Left lung (tissue), 10 donors: Measurements from ENCODE around the gene DACT1. TPM values are rescaled to one million over a fixed set of nuclear protein-coding genes. Genes with fewer than 3 reads are reported as not detected.

Experiments used
- ATAC-seq: fragments of 200-7000 bp; cut with Tn5 transposase; one replicate; pipeline ENCODE4 v1.9.1; 2020; ENCODE audit warnings: moderate library complexity
- DNase-seq, 4 donors: peaks; one replicate each; pipeline ENCODE4 v3.0.0-alpha.2; 2013 to 2020
- H3K27ac ChIP-seq, 2 donors: fragments of 200-600 bp; sonication (generic) in 1 of 2; one replicate each; pipeline versions ENCODE4 v1.5.0 to v1.8.0; 2020 to 2021
- H3K27me3 ChIP-seq, 2 donors: fragments of 200-600 bp; sonication (generic) in 1 of 2; one replicate each; pipeline versions ENCODE4 v1.5.0 to v1.8.0; 2020 to 2021
- H3K36me3 ChIP-seq, 2 donors: fragments of 200-600 bp; sonication (generic) in 1 of 2; one replicate each; pipeline versions ENCODE4 v1.5.0 to v1.8.0; 2020 to 2021
- H3K4me1 ChIP-seq, 2 donors: fragments of 200-600 bp; one replicate each; pipeline ENCODE4 v1.8.0; 2021
- H3K4me3 ChIP-seq, 2 donors: fragments of 200-600 bp; sonication (generic) in 1 of 2; one replicate each; pipeline versions ENCODE4 v1.5.0 to v1.8.0; 2020 to 2021; ENCODE audit warnings: mild to moderate bottlenecking in 1 of 2
- H3K9me3 ChIP-seq, 2 donors: fragments of 200-600 bp; sonication (generic) in 1 of 2; one replicate each; pipeline versions ENCODE4 v1.5.0 to v1.8.0; 2020 to 2021
- CTCF ChIP-seq, 2 donors: fragments of 200-600 bp; sonication (generic) in 1 of 2; IDR thresholded peaks; one replicate each; pipeline versions ENCODE4 v1.5.0 to v1.8.0; 2021; ENCODE audit warnings: antibody characterized with exemption in 2 of 2
- intact Hi-C, 2 donors: fragments of 100-400 bp; cut with DNase I; formaldehyde crosslinking; loops; one replicate each; pipeline versions ENCODE4 v1.11.2 to v1.14.2; 2022
- polyA plus RNA-seq, 6 donors: library from polyadenylated mRNA; unstranded; fragments of 120-200 nt; gene quantifications; one replicate each; pipeline ENCODE4 v1.2.1, GENCODE V29; 2013; ENCODE audit not compliant: insufficient read length in 6 of 6
- total RNA-seq, 2 donors: library from RNA; stranded (reverse); fragmentation: NEBNext Ultra II Directional; extraction: Animal tissue kit (Norgen Biotek cat#: 25700); gene quantifications; one replicate each; pipeline ENCODE4 v1.2.1, GENCODE V29; 2021
- donor health status: DM: no; HTN: yes; CAD: no.
- donor health status: DM: no; HTN: no; CAD: no.

DACT1 gene
- total and polyA plus RNA-seq, 8 donors: 5.0 to 33.4 (median 30.7) TPM

- H3K36me3 ChIP-seq: no peaks in the 10 kb centered on the region
- TF ChIP-seq CTCF (IDR thresholded peaks at IDR 0.05): no peak
- ATAC-seq: no peak
- H3K4me3 ChIP-seq: no peak overlapping the region
- no peak overlapping the region for H3K27ac ChIP-seq
- H3K27me3 ChIP-seq: no peaks in the 10 kb centered on the region
- peaks cover 0 to 5% of the 10 kb centered on the region in 2 donors for H3K9me3 ChIP-seq
- no peak for DNase-seq
- intact Hi-C loops: no loop called here
- no peaks in the 10 kb centered on the region for H3K4me1 ChIP-seq
Observed at GRCh38 chr14:58693048-58693447, 55.3 kb downstream of the DACT1 start.

GRCh38 chr14:58695514-58695913, 57.8 kb downstream of the DACT1 start:
- DNase-seq (no peak), ATAC-seq (no peak)
- no peaks in the 10 kb centered on the region for H3K36me3 ChIP-seq
- TF ChIP-seq CTCF (IDR thresholded peaks at IDR 0.05): no peak
- H3K4me1 ChIP-seq: no peaks in the 10 kb centered on the region
- intact Hi-C loops: no loop called here
- no peak overlapping the region for H3K27ac ChIP-seq
- no peak overlapping the region for H3K4me3 ChIP-seq
- H3K27me3 ChIP-seq: peaks cover 0 to 6% of the 10 kb centered on the region in 2 donors
- H3K9me3 ChIP-seq: no peaks in the 10 kb centered on the region

- ATAC-seq (no peak), DNase-seq (no peak)
- Histone ChIP-seq H3K4me3 (no peak overlapping the region), H3K27ac (no peak overlapping the region), H3K4me1 (no peaks in the 10 kb centered on the region), H3K36me3 (no peaks in the 10 kb centered on the region), H3K9me3 (no peaks in the 10 kb centered on the region), H3K27me3 (peaks cover 0 to 6% of the 10 kb centered on the region in 2 donors)
- no peak for TF ChIP-seq CTCF (IDR thresholded peaks at IDR 0.05)
- intact Hi-C loops: no loop called here
Observed at GRCh38 chr14:58697266-58697929, 59.6 kb downstream of the DACT1 start.

Other genes with a start within 250 kb of the DACT1 start
- not detected for gene TOMM20L, start 242.0 kb upstream of the DACT1 start, total RNA-seq
- 1 to 10 TPM in 5 of 6 donors, under 1 TPM in 1; 0.95 to 2.2 (median 1.6) TPM for gene TOMM20L, start 242.0 kb upstream of the DACT1 start, polyA plus RNA-seq
- gene TIMM9, start 210.4 kb upstream of the DACT1 start, total RNA-seq: 10 to 100 TPM; 22.5 to 29.8 TPM
- gene TIMM9, start 210.4 kb upstream of the DACT1 start, polyA plus RNA-seq: 10 to 100 TPM; 66.5 to 74.0 (median 69.7) TPM
- gene KIAA0586, start 210.2 kb upstream of the DACT1 start, total RNA-seq: 10 to 100 TPM; 14.2 to 19.4 TPM
- 10 to 100 TPM; 20.2 to 28.7 (median 25.9) TPM for gene KIAA0586, start 210.2 kb upstream of the DACT1 start, polyA plus RNA-seq